HepG2 (cell line): ENCODE results near the gene GNG4.

Experiments used
- ATF2 ChIP-seq: sonication (generic); formaldehyde crosslinking; IDR thresholded peaks from 2 replicates; pipeline ENCODE4 v1.4.0; 2020; ENCODE audit warnings: missing genetic modification reagents
- CERS6 ChIP-seq: sonication (generic); formaldehyde crosslinking; IDR thresholded peaks from 2 replicates; pipeline ENCODE4 v1.5.0; 2020; ENCODE audit warnings: missing genetic modification reagents
- FOXO4 ChIP-seq: sonication (generic); formaldehyde crosslinking; conservative IDR thresholded peaks from 2 replicates; pipeline ENCODE4 v1.8.1; 2023; ENCODE audit warnings: missing genetic modification reagents
- HHEX ChIP-seq: IDR thresholded peaks from 2 replicates; pipeline ENCODE4 v1.6.1; 2016; ENCODE audit warnings: control low read depth
- MAFK ChIP-seq, 2 experiments: IDR thresholded peaks in 1 of 2; conservative IDR thresholded peaks in 1 of 2; 2 replicates each; pipeline ENCODE4 v1.6.1; 2011; ENCODE audit warnings: improper control_type of control experiment in 2 of 2, low read length in 2 of 2
- NFIC ChIP-seq: IDR thresholded peaks from 2 replicates; pipeline ENCODE4 v1.6.1; 2012; ENCODE audit warnings: mild to moderate bottlenecking, low read length, inconsistent platforms
- POLR2AphosphoS5 ChIP-seq: IDR thresholded peaks from 2 replicates; pipeline ENCODE4 v1.6.1; 2012; ENCODE audit warnings: low read depth, low read length
- SAFB2 ChIP-seq: sonication (generic); formaldehyde crosslinking; IDR thresholded peaks from 2 replicates; pipeline ENCODE4 v1.5.1; 2020; ENCODE audit warnings: missing genetic modification reagents, low read depth, mild to moderate bottlenecking, borderline replicate concordance
- SMAD1 ChIP-seq: sonication (generic); formaldehyde crosslinking; IDR thresholded peaks from 2 replicates; pipeline ENCODE4 v1.4.0; 2020; ENCODE audit warnings: missing genetic modification reagents, low read depth, mild to moderate bottlenecking, borderline replicate concordance
- TCF12 ChIP-seq, 2 experiments: fragments of 450-650 bp in 1 of 2; sonication (generic) in 1 of 2; formaldehyde crosslinking in 1 of 2; IDR thresholded peaks; 2 replicates each; pipeline versions ENCODE4 v1.6.1 to v1.8.0; 2017 to 2022; ENCODE audit warnings: antibody characterized with exemption in 1 of 2, mild to moderate bottlenecking in 1 of 2, missing genetic modification reagents in 1 of 2, moderate library complexity in 1 of 2
- ZBTB8A ChIP-seq: sonication (generic); formaldehyde crosslinking; IDR thresholded peaks from 2 replicates; pipeline ENCODE4 v1.4.0; 2020; ENCODE audit warnings: mild to moderate bottlenecking, low read depth, missing genetic modification reagents, borderline replicate concordance
- ZNF329 ChIP-seq: sonication (generic); formaldehyde crosslinking; IDR thresholded peaks from 2 replicates; pipeline ENCODE4 v1.9.0; 2021; ENCODE audit warnings: low read depth, mild to moderate bottlenecking, missing genetic modification reagents
- ZNF460 ChIP-seq: sonication (generic); formaldehyde crosslinking; IDR thresholded peaks from 2 replicates; pipeline ENCODE4 v1.5.1; 2020; ENCODE audit warnings: missing genetic modification reagents, mild to moderate bottlenecking, borderline replicate concordance
- ZNF629 ChIP-seq: sonication (generic); formaldehyde crosslinking; conservative IDR thresholded peaks from 2 replicates; pipeline ENCODE4 v1.5.0; 2020; ENCODE audit warnings: missing genetic modification reagents

- TF ChIP-seq POLR2AphosphoS5 = no peak
- TF ChIP-seq TCF12 (IDR thresholded peaks at IDR 0.05) = no peak
- TF ChIP-seq TCF12 (CRISPR knock-in tag; IDR thresholded peaks at IDR 0.05) = no peak
- no peak for TF ChIP-seq NFIC
- TF ChIP-seq ZNF629 (CRISPR knock-in tag) = no peak
- no peak for TF ChIP-seq HHEX (CRISPR knock-in tag)
- TF ChIP-seq FOXO4 (CRISPR knock-in tag) = no peak
- TF ChIP-seq MAFK (conservative IDR thresholded peaks at IDR 0.05 in 1 of 2, IDR thresholded peaks at IDR 0.05 in 1 of 2; ENCODE audit: low read length in 2 of 2) = no peak
- TF ChIP-seq SAFB2 (CRISPR knock-in tag) = no peak
- no peak for TF ChIP-seq SMAD1 (CRISPR knock-in tag)
- TF ChIP-seq ATF2 (CRISPR knock-in tag) = no peak
- TF ChIP-seq CERS6 (CRISPR knock-in tag) = no peak
- no peak for TF ChIP-seq ZNF460 (CRISPR knock-in tag)
- TF ChIP-seq ZNF329 = no peak
- TF ChIP-seq ZBTB8A = no peak
Observed at GRCh38 chr1:235683653-235684052, 34.1 kb upstream of the GNG4 start.
